COLO668 (cell line): ENCODE results near the gene PROKR1.

Source experiments
- DNase-seq: peaks from one replicate; lab custom pipeline; 2025; ENCODE audit not compliant: unreplicated experiment; lab: John Stamatoyannopoulos, UW

Gene PROKR1

DNA sequence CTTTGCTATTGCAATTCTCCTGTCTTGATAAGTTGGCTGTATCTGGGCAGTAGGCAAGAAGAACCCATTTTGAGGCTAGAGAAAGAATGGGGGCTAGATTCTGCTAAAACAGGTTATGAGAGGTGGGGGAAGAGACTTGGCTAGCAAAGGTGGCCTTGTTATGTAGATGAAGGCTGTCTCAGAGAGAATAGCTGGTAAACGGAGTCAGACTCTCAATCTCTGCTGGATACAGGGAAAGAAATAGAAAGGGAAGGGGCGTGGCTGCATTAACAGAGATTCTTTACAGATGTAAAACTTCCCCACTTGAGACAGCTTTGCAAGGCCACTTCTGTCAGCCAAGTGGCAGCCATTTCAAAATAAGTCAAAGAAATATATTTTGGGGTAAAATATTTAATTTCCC is 53.2 kb downstream of the PROKR1 start:
- DNase-seq: no peak

DNA sequence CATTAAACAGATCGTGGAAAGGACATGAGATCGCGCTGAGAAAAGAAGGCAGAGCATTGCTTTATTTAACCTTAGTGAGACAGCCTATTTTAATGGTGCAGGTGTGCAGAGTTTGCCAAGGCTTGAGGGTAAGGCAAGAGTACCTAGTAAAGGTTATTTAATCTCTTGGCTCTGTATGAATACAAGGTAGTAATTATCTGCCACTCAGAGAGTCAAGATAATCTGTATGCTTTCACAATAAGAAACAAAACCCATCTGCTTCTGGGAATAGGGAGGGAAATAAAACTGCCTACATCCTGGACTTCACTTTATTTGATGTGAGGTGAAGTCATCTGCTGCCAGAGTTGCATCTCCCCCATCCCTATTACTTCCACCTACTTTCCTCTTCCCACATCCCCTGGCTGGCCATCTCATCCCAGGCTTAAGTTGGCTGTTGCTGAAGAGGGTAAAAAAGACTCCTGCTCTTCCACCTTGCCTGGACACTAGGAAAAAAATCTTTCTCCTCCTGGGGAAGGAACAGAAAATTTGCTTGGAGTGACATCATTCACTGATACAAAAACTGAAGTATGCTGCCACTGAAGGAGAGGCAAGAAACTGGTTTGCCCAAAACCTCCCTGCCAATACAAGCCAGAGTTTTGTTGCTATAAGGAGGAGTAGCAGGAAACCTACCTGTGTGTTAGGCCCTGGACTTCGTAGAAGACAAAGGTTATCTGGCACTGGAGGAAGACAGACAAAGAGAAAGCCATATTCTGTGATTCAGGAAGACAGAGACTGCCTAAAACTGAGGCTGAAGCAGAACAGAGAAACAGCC is 55.4 kb downstream of the PROKR1 start:
- no peak for DNase-seq

DNA sequence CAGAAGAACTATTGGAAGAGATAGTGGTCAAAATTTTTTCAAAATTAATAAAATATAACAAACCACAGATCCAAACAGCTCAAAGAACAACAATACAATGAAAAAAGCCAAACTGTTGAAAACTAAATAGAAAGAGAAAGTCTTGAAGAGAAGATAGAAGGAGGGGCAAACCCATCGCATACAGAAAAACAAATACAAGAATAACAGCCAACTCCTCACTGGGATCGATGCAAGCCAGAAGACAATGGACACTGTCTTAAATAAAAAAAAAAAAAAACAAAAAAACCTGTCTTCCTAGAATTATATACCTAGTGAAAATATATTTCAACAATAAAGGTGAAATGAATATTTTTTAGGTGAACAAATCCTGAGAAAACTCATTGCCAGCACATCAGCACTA is 57.2 kb downstream of the PROKR1 start:
- no peak for DNase-seq

- no peak for DNase-seq
Measured at GRCh38 chr2:68706637-68707036, 63.3 kb downstream of the PROKR1 start.
